Stimulated activated CD4-positive, alpha-beta T cell treated with anti-CD3 and anti-CD28 coated beads, Interleukin-12 subunit alpha, Interleukin-12 subunit beta, amount 100 ng/mL, for 48 hours (primary cell): ENCODE measurements around the gene MTMR1.

ENCODE experiments used
- DNase-seq, 3 donors: peaks; one replicate each; pipeline ENCODE4 v3.0.0-alpha.2; 2020; ENCODE audit warnings: low read depth in 2 of 3, low spot score in 1 of 3

MTMR1 gene

GRCh38 chrX:150696331-150696730, 3.1 kb downstream of the MTMR1 start:
- DNase-seq: no peak

- DNase-seq: no peak
These were observed 3.7 kb downstream of the MTMR1 start for GRCh38 chrX:150696866-150697265.

- DNase-seq: no peak
These were observed 4.4 kb downstream of the MTMR1 start for GRCh38 chrX:150697641-150698040.

GRCh38 chrX:150698981-150699380, 5.8 kb downstream of the MTMR1 start:
- DNase-seq: no peak

GRCh38 chrX:150700107-150700506, 6.9 kb downstream of the MTMR1 start:
- no peak for DNase-seq

- DNase-seq: no peak
These were observed 8.2 kb downstream of the MTMR1 start for GRCh38 chrX:150701377-150701776.

- DNase-seq: no peak
These were observed 9.9 kb downstream of the MTMR1 start for GRCh38 chrX:150702966-150703694.

- DNase-seq: no peak
These were observed 10.4 kb downstream of the MTMR1 start for GRCh38 chrX:150703695-150703974.

GRCh38 chrX:150704030-150704613, 10.9 kb downstream of the MTMR1 start:
- no peak for DNase-seq

- no peak for DNase-seq
These were observed 19.4 kb downstream of the MTMR1 start for GRCh38 chrX:150712619-150713018.

- no peak for DNase-seq
These were observed 22.0 kb downstream of the MTMR1 start for GRCh38 chrX:150715184-150715583.

- no peak for DNase-seq
These were observed 26.4 kb downstream of the MTMR1 start for GRCh38 chrX:150719621-150720020.

GRCh38 chrX:150729956-150730355, 36.8 kb downstream of the MTMR1 start:
- no peak for DNase-seq

- DNase-seq: no peak
These were observed 37.5 kb downstream of the MTMR1 start for GRCh38 chrX:150730719-150731118.

- DNase-seq: peak; percentile 33 to 52 (median 39)
These were observed 38.6 kb downstream of the MTMR1 start for GRCh38 chrX:150731795-150732194.

GRCh38 chrX:150736475-150736874, 43.3 kb downstream of the MTMR1 start:
- no peak for DNase-seq

GRCh38 chrX:150752124-150752523, 58.9 kb downstream of the MTMR1 start:
- DNase-seq: no peak

- DNase-seq: no peak
These were observed 60.2 kb downstream of the MTMR1 start for GRCh38 chrX:150753357-150753756.

- DNase-seq: no peak
These were observed 60.8 kb downstream of the MTMR1 start for GRCh38 chrX:150753968-150754367.

GRCh38 chrX:150757371-150757770, 64.2 kb downstream of the MTMR1 start:
- DNase-seq: no peak

- DNase-seq: no peak
These were observed 66.6 kb downstream of the MTMR1 start for GRCh38 chrX:150759568-150760416.

GRCh38 chrX:150761176-150761818, 68.1 kb downstream of the MTMR1 start:
- DNase-seq: no peak
